Gastrocnemius medialis (tissue), 4 donors: Measurements from ENCODE around the gene ANGEL2.
"Not testable (repeated sequence)": the region's sequence is repeated elsewhere in the genome, so short reads cannot be mapped to it uniquely, and the experiment has no call there.

ENCODE experiments used
- CTCF ChIP-seq, 5 experiments: fragments of 450-650 bp in 3 of 5; fragments of 200-600 bp in 2 of 5; sonication (generic) in 2 of 5; IDR thresholded peaks in 4 of 5; conservative IDR thresholded peaks in 1 of 5; 1 replicate in 4 of 5; 2 replicates in 1 of 5; pipeline ENCODE4 v1.5.1; 2016 to 2019; ENCODE audit warnings: antibody characterized with exemption in 5 of 5, mild to moderate bottlenecking in 3 of 5, moderate library complexity in 3 of 5
- POLR2A ChIP-seq, 2 donors: fragments of 450-650 bp; IDR thresholded peaks; one replicate each; pipeline ENCODE4 v1.6.1; 2017; ENCODE audit warnings: antibody characterized with exemption in 2 of 2, mild to moderate bottlenecking in 2 of 2, moderate library complexity in 2 of 2

GRCh38 chr1:212993960-212994359 is 21.7 kb downstream of the ANGEL2 start:
- not testable (repeated sequence) for TF ChIP-seq CTCF (IDR thresholded peaks at IDR 0.05 in 4 of 5, conservative IDR thresholded peaks at IDR 0.05 in 1 of 5); POLR2A (IDR thresholded peaks at IDR 0.05)
